Astrocyte of the spinal cord (primary cell): Measurements from ENCODE around the gene PABPN1.

Source experiments
- DNase-seq: peaks from one replicate; pipeline ENCODE4 v3.0.0; 2011; ENCODE audit warnings: low read depth, low spot score
- H3K4me3 ChIP-seq: 2 replicates; pipeline ENCODE4 v1.5.1; 2011; ENCODE audit warnings: low read depth, mild to moderate bottlenecking, low read length, moderate library complexity
- in situ Hi-C: cut with HindIII; loops from 2 replicates; pipeline ENCODE4 v1.10.0; 2017; ENCODE audit warnings: low sequenced_read_pairs
- TF ChIP-seq, protein P1 (sequence below): IDR thresholded peaks from 2 replicates; pipeline ENCODE4 v1.5.1; 2012; ENCODE audit warnings: low read depth, mild to moderate bottlenecking, low read length, inconsistent platforms

PABPN1 gene

DNA sequence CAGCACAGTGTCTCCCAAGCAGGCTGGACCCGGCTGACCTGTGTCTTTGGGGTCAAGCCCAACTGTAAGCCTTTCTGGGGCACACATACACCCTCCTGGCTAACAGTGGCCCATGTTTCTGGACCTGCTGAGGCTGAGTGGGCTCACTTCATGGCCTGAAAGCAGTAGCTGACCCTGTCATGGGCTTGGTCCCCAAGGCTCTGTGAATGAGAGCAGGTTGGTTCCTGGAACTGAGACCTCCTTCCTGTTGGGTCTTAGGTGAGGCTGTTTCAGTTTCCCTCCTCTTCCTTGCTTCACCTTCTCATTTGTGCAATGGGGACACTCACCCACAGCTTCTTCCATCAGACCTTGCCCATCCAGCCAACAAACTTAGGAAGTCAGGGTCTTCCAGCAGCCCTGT, 50.6 kb downstream of the PABPN1 start:
- DNase-seq: no peak

DNA sequence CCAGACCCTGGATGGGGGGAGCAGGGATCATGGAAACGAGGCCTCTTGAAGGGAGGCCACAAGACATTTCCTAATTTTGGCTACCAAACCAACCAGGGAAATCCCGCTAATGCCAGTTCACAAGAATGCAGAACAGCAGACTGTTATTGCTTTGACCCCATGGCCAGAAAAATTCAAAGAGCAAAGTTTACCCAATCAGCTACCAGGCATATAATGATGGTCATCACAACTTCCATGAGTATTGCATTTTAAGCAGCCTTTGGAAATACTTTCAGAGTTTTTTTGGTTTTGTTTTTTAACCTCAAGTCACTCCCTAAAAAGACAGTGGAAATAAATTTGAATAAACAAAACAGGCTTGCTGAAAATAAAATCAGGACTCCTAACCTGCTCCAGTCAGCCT, 51.3 kb downstream of the PABPN1 start, which contains the start of gene IL25:
IL25 (plus strand) TSS at position 301 of the 400 bp plus-strand sequence.
- in situ Hi-C loops: no loop called here
- no peak for DNase-seq
- H3K4me3 ChIP-seq: no peak within 1 kb of the TSS
- TF ChIP-seq, protein P1, sequence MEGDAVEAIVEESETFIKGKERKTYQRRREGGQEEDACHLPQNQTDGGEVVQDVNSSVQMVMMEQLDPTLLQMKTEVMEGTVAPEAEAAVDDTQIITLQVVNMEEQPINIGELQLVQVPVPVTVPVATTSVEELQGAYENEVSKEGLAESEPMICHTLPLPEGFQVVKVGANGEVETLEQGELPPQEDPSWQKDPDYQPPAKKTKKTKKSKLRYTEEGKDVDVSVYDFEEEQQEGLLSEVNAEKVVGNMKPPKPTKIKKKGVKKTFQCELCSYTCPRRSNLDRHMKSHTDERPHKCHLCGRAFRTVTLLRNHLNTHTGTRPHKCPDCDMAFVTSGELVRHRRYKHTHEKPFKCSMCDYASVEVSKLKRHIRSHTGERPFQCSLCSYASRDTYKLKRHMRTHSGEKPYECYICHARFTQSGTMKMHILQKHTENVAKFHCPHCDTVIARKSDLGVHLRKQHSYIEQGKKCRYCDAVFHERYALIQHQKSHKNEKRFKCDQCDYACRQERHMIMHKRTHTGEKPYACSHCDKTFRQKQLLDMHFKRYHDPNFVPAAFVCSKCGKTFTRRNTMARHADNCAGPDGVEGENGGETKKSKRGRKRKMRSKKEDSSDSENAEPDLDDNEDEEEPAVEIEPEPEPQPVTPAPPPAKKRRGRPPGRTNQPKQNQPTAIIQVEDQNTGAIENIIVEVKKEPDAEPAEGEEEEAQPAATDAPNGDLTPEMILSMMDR: no peak

More for the DNA sequence above, 50.6 kb downstream of the PABPN1 start:
- no peak overlapping the region for H3K4me3 ChIP-seq
- in situ Hi-C loops: no loop called here
- TF ChIP-seq, protein P1: no peak

DNA sequence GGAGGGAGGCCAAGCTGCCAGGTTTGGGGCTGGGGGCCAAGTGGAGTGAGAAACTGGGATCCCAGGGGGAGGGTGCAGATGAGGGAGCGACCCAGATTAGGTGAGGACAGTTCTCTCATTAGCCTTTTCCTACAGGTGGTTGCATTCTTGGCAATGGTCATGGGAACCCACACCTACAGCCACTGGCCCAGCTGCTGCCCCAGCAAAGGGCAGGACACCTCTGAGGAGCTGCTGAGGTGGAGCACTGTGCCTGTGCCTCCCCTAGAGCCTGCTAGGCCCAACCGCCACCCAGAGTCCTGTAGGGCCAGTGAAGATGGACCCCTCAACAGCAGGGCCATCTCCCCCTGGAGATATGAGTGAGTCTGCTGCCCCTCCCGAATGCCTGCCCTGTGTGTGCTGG, 51.8 kb downstream of the PABPN1 start:
- in situ Hi-C loops: no loop called here
- TF ChIP-seq, protein P1: no peak
- no peak overlapping the region for H3K4me3 ChIP-seq
- DNase-seq: no peak
